Spleen (tissue), 7 donors: ENCODE data around the gene C6orf132.

Experiments
- CTCF ChIP-seq, 11 experiments: fragments of 200-600 bp in 7 of 11; fragments of 450-650 bp in 4 of 11; sonication (generic) in 4 of 11; IDR thresholded peaks in 8 of 11; conservative IDR thresholded peaks in 3 of 11; 1 replicate in 7 of 11; 2 replicates in 4 of 11; pipeline versions ENCODE4 v1.4.0 to v1.8.0; 2016 to 2021; ENCODE audit warnings: antibody characterized with exemption in 11 of 11, inconsistent platforms in 4 of 11, mild to moderate bottlenecking in 1 of 11
- POLR2A ChIP-seq, 3 donors: fragments of 450-650 bp; IDR thresholded peaks; one replicate each; pipeline ENCODE4 v1.5.1; 2017; ENCODE audit warnings: antibody characterized with exemption in 3 of 3, mild to moderate bottlenecking in 1 of 3
- POLR2AphosphoS5 ChIP-seq, 3 donors: sonication (generic); formaldehyde crosslinking; IDR thresholded peaks; one replicate each; pipeline ENCODE4 v1.5.1; 2017; ENCODE audit warnings: antibody characterized with exemption in 3 of 3
- donor health status: DM: no; HTN: no; CAD: no; lungs with moderate emphysema.
- donor health status: DM: no; HTN: no; CAD: no.
- donor health status: DM: no; HTN: no; CAD: no.

GRCh38 chr6:42110683-42111082 is 31.7 kb downstream of the C6orf132 start:
- TF ChIP-seq CTCF (IDR thresholded peaks at IDR 0.05 in 8 of 11, conservative IDR thresholded peaks at IDR 0.05 in 3 of 11) (no peak), POLR2A (IDR thresholded peaks at IDR 0.05) (no peak), POLR2AphosphoS5 (IDR thresholded peaks at IDR 0.05) (no peak)
